HG02763 (cell line): Measurements from ENCODE around the gene ITPKB.
"Not testable (repeated sequence)": the region's sequence is repeated elsewhere in the genome, so short reads cannot be mapped to it uniquely, and the experiment has no call there.

ENCODE experiments used
- ATAC-seq: cut with Tn5 transposase; IDR thresholded peaks from one replicate; pipeline ENCODE4 v1.9.1; 2021; ENCODE audit warnings: mild to moderate bottlenecking, moderate library complexity; ENCODE audit not compliant: unreplicated experiment

ITPKB gene

GRCh38 chr1:226627924-226628611 lies 111.0 kb downstream of the ITPKB start:
- ATAC-seq = no peak

- ATAC-seq = no peak
Measured at GRCh38 chr1:226627050-226627755, 111.9 kb downstream of the ITPKB start.

- ATAC-seq = peak; percentile 53
Measured at GRCh38 chr1:226626577-226626956, 112.5 kb downstream of the ITPKB start.

GRCh38 chr1:226625832-226626576 lies 113.1 kb downstream of the ITPKB start:
- peak; percentile 14 for ATAC-seq

- ATAC-seq = no peak
Measured at GRCh38 chr1:226625326-226625725, 113.8 kb downstream of the ITPKB start.

- no peak for ATAC-seq
Measured at GRCh38 chr1:226624526-226624925, 114.6 kb downstream of the ITPKB start.

- no peak for ATAC-seq
Measured at GRCh38 chr1:226622012-226622411, 117.1 kb downstream of the ITPKB start.

GRCh38 chr1:226619031-226619430 lies 120.1 kb downstream of the ITPKB start:
- no peak for ATAC-seq

- ATAC-seq = no peak
Measured at GRCh38 chr1:226618380-226618779, 120.7 kb downstream of the ITPKB start.

GRCh38 chr1:226617719-226618118 lies 121.4 kb downstream of the ITPKB start:
- not testable (repeated sequence) for ATAC-seq

- no peak for ATAC-seq
Measured at GRCh38 chr1:226617109-226617508, 122.0 kb downstream of the ITPKB start.

GRCh38 chr1:226616636-226617035 lies 122.4 kb downstream of the ITPKB start:
- ATAC-seq = no peak

GRCh38 chr1:226615876-226616275 lies 123.2 kb downstream of the ITPKB start:
- ATAC-seq = no peak

- ATAC-seq = not testable (repeated sequence)
Measured at GRCh38 chr1:226611980-226612379, 127.1 kb downstream of the ITPKB start.

GRCh38 chr1:226611301-226611700 lies 127.8 kb downstream of the ITPKB start:
- no peak for ATAC-seq

- no peak for ATAC-seq
Measured at GRCh38 chr1:226610671-226611070, 128.4 kb downstream of the ITPKB start.

- no peak for ATAC-seq
Measured at GRCh38 chr1:226609836-226610455, 129.1 kb downstream of the ITPKB start.

GRCh38 chr1:226608699-226609505 lies 130.2 kb downstream of the ITPKB start:
- no peak for ATAC-seq

- ATAC-seq = no peak
Measured at GRCh38 chr1:226607821-226608220, 131.3 kb downstream of the ITPKB start.

GRCh38 chr1:226607268-226607660 lies 131.8 kb downstream of the ITPKB start:
- no peak for ATAC-seq
